Measurements from ENCODE around the gene SNRNP70. TPM values are rescaled to one million over a fixed set of nuclear protein-coding genes. Genes with fewer than 3 reads are reported as not detected.
"Not testable (repeated sequence)": the region's sequence is repeated elsewhere in the genome, so short reads cannot be mapped to it uniquely, and the experiment has no call there.

SNRNP70 gene
- polyA plus RNA-seq, 3 donors = 299 to 461 (median 336) TPM

- DNase-seq (ENCODE audit: extremely low read depth in 1 of 11, low read depth in 9 of 11, low spot score in 4 of 11) = peak in 2 of 11 donors; percentile 42 to 44
These were observed 28.9 kb upstream of the SNRNP70 start for GRCh38 chr19:49056101-49056901.

GRCh38 chr19:49056902-49057596 lies 28.2 kb upstream of the SNRNP70 start:
- DNase-seq (ENCODE audit: extremely low read depth in 1 of 11, low read depth in 9 of 11, low spot score in 4 of 11) = not testable (repeated sequence)

- peak in 3 of 11 donors; percentile 52 to 62 (median 53) for DNase-seq (ENCODE audit: extremely low read depth in 1 of 11, low read depth in 9 of 11, low spot score in 4 of 11)
These were observed 27.5 kb upstream of the SNRNP70 start, which contains the start of gene CGB7 for GRCh38 chr19:49057636-49058234. Gene CGB7, minus strand, starts transcription at chr19:49057749. Its CDS starts 2,374 bp downstream, at chr19:49055375.

GRCh38 chr19:49058562-49058961 lies 26.7 kb upstream of the SNRNP70 start:
- DNase-seq (ENCODE audit: extremely low read depth in 1 of 11, low read depth in 9 of 11, low spot score in 4 of 11) = no peak

- no peak for DNase-seq (ENCODE audit: extremely low read depth in 1 of 11, low read depth in 9 of 11, low spot score in 4 of 11)
These were observed 26.2 kb upstream of the SNRNP70 start for GRCh38 chr19:49059053-49059452.

GRCh38 chr19:49061000-49061399 lies 24.3 kb upstream of the SNRNP70 start:
- no peak for DNase-seq (ENCODE audit: extremely low read depth in 1 of 11, low read depth in 9 of 11, low spot score in 4 of 11)

- DNase-seq (ENCODE audit: extremely low read depth in 1 of 11, low read depth in 9 of 11, low spot score in 4 of 11) = no peak
These were observed 23.8 kb upstream of the SNRNP70 start for GRCh38 chr19:49061445-49061844.

GRCh38 chr19:49064029-49064629 lies 21.1 kb upstream of the SNRNP70 start:
- no peak for DNase-seq (ENCODE audit: extremely low read depth in 1 of 11, low read depth in 9 of 11, low spot score in 4 of 11)

- peak in 2 of 11 donors; percentile 54 to 60 for DNase-seq (ENCODE audit: extremely low read depth in 1 of 11, low read depth in 9 of 11, low spot score in 4 of 11)
These were observed 20.3 kb upstream of the SNRNP70 start, which contains the start of gene NTF4 for GRCh38 chr19:49064768-49065611. Gene NTF4, minus strand, starts transcription at chr19:49064818. Its CDS starts 2,821 bp downstream, at chr19:49061997.

- no peak for DNase-seq (ENCODE audit: extremely low read depth in 1 of 11, low read depth in 9 of 11, low spot score in 4 of 11)
These were observed 19.2 kb upstream of the SNRNP70 start for GRCh38 chr19:49065905-49066512.

GRCh38 chr19:49067554-49067953 lies 17.7 kb upstream of the SNRNP70 start:
- DNase-seq (ENCODE audit: extremely low read depth in 1 of 11, low read depth in 9 of 11, low spot score in 4 of 11) = no peak

GRCh38 chr19:49069026-49069425 lies 16.2 kb upstream of the SNRNP70 start:
- DNase-seq (ENCODE audit: extremely low read depth in 1 of 11, low read depth in 9 of 11, low spot score in 4 of 11) = no peak

- no peak for DNase-seq (ENCODE audit: extremely low read depth in 1 of 11, low read depth in 9 of 11, low spot score in 4 of 11)
These were observed 14.8 kb upstream of the SNRNP70 start for GRCh38 chr19:49070416-49070815.

GRCh38 chr19:49071860-49072547 lies 13.2 kb upstream of the SNRNP70 start:
- DNase-seq (ENCODE audit: extremely low read depth in 1 of 11, low read depth in 9 of 11, low spot score in 4 of 11) = no peak

GRCh38 chr19:49073514-49074378 lies 11.5 kb upstream of the SNRNP70 start:
- DNase-seq (ENCODE audit: extremely low read depth in 1 of 11, low read depth in 9 of 11, low spot score in 4 of 11) = no peak

GRCh38 chr19:49074869-49075268 lies 10.4 kb upstream of the SNRNP70 start:
- DNase-seq (ENCODE audit: extremely low read depth in 1 of 11, low read depth in 9 of 11, low spot score in 4 of 11) = not testable (repeated sequence)

- DNase-seq (ENCODE audit: extremely low read depth in 1 of 11, low read depth in 9 of 11, low spot score in 4 of 11) = no peak
These were observed 4.9 kb upstream of the SNRNP70 start for GRCh38 chr19:49080392-49080791.

All from renal cortex interstitium (tissue), 11 donors.